ENCODE measurements around the gene FAM149B1. TPM values are rescaled to one million over a fixed set of nuclear protein-coding genes. Genes with fewer than 3 reads are reported as not detected.

FAM149B1 gene
- total and polyA plus RNA-seq, 2 of the 13 experiments (the other 11 are each of a cell fraction or from before 2014, with no cell fraction given), result 9.3 to 16.8 TPM

GRCh38 chr10:73174148-73174925, 6.4 kb downstream of the FAM149B1 start (continued):
- no peak for TF ChIP-seq GFI1 (CRISPR knock-in tag; IDR thresholded peaks at IDR 0.05; ENCODE audit: borderline replicate concordance)
- TF ChIP-seq ZNF687 (CRISPR knock-in tag; IDR thresholded peaks at IDR 0.05), result no peak

- Histone ChIP-seq H3K79me2 (ENCODE audit: insufficient read depth, low read length) (no peaks in the 10 kb centered on the region), H3K4me2 (ENCODE audit: low read depth, low read length) (no peak overlapping the region), H4K20me1 (ENCODE audit: insufficient read depth, low read length) (no peaks in the 10 kb centered on the region), H3K36me3 (replicated peaks in 1 of 2; ENCODE audit: control insufficient read depth in 1 of 2, insufficient read depth in 2 of 2, low read length in 2 of 2) (peaks cover 0 to 2% of the 10 kb centered on the region in 2 experiments; a peak in 1 of 5 replicates), H3K9ac (ENCODE audit: insufficient read depth, low read depth, low read length) (no peak overlapping the region), H3K9me3 (ENCODE audit: low read length) (no peaks in the 10 kb centered on the region; the same call in 1 of the 2 replicates), H3K4me3 (replicated peaks in 1 of 3; ENCODE audit: insufficient read depth in 1 of 3, low read depth in 2 of 3, low read length in 3 of 3) (no peak overlapping the region), H3K27me3 (ENCODE audit: control insufficient read depth in 1 of 2, insufficient read depth in 2 of 2, low read length in 2 of 2) (no peaks in the 10 kb centered on the region), H3K4me1 (ENCODE audit: insufficient read depth, low read length) (no peaks in the 10 kb centered on the region), H2AFZ (ENCODE audit: low read length) (no peak overlapping the region), H3K27ac (ENCODE audit: extremely low read length, insufficient read depth, low read length) (no peak overlapping the region)
- ATAC-seq (no peak), DNase-seq (ENCODE audit: low spot score) (no peak), FAIRE-seq (no peak)
- CTCF ChIA-PET (ENCODE audit: low intra/inter-chr PET ratio, low total read pairs), result no interaction called here
- BruUV-seq (replicated peaks), result no TSS peak
- POLR2A ChIA-PET, result no interaction called here
- 83% methylated on average over 2 of the region's 2 CpGs for WGBS (ENCODE audit: low lambda C conversion rate)
- intact Hi-C loops (cut with micrococcal nuclease; ENCODE audit: unreplicated experiment) (no loop called here), in situ Hi-C loops (cut with HindIII; ENCODE audit: extremely low pct_ligation_motif_present, low pct_unique_long_range_greater_than_20kb) (no loop called here)
- TF ChIP-seq MAFG (CRISPR knock-in tag; IDR thresholded peaks at IDR 0.05) (no peak), GABPA (IDR thresholded peaks at IDR 0.05; ENCODE audit: low read depth, low read length) (no peak), GABPA (CRISPR knock-in tag; IDR thresholded peaks at IDR 0.05; ENCODE audit: low read depth) (no peak), GATAD2A (CRISPR knock-in tag; IDR thresholded peaks at IDR 0.05) (no peak), ZNF383 (CRISPR knock-in tag; IDR thresholded peaks at IDR 0.05; ENCODE audit: borderline replicate concordance) (no peak), ZBTB2 (CRISPR knock-in tag; IDR thresholded peaks at IDR 0.05; ENCODE audit: low read depth) (no peak), ZNF7 (CRISPR knock-in tag; IDR thresholded peaks at IDR 0.05) (no peak), ZNF552 (CRISPR knock-in tag; IDR thresholded peaks at IDR 0.05; ENCODE audit: borderline replicate concordance) (no peak), KLF13 (CRISPR knock-in tag; IDR thresholded peaks at IDR 0.05) (no peak), CCDC6 (CRISPR knock-in tag; IDR thresholded peaks at IDR 0.05) (no peak), LRRFIP1 (CRISPR knock-in tag; conservative IDR thresholded peaks at IDR 0.05) (no peak), ZNF790 (CRISPR knock-in tag; IDR thresholded peaks at IDR 0.05; ENCODE audit: borderline replicate concordance) (no peak), MEF2D (CRISPR knock-in tag; IDR thresholded peaks at IDR 0.05) (no peak), ZNF451 (CRISPR knock-in tag; IDR thresholded peaks at IDR 0.05) (no peak)
These were observed 14.6 kb downstream of the FAM149B1 start for GRCh38 chr10:73182568-73182967.

Data from HepG2 (cell line).